HG03175 (cell line): ENCODE results near the gene YTHDC2.

Experiments
- ATAC-seq: cut with Tn5 transposase; IDR thresholded peaks from one replicate; pipeline ENCODE4 v1.9.1; 2021; ENCODE audit warnings: mild to moderate bottlenecking, moderate library complexity; ENCODE audit not compliant: unreplicated experiment

The YTHDC2 gene

GRCh38 chr5:113519412-113519811, 5.9 kb downstream of the YTHDC2 start:
- ATAC-seq = no peak

- peak; percentile 75 for ATAC-seq
Observed at GRCh38 chr5:113520429-113520828, 6.9 kb downstream of the YTHDC2 start.

- no peak for ATAC-seq
Observed at GRCh38 chr5:113520899-113521298, 7.4 kb downstream of the YTHDC2 start.

GRCh38 chr5:113523168-113523567, 9.7 kb downstream of the YTHDC2 start:
- no peak for ATAC-seq

DNA sequence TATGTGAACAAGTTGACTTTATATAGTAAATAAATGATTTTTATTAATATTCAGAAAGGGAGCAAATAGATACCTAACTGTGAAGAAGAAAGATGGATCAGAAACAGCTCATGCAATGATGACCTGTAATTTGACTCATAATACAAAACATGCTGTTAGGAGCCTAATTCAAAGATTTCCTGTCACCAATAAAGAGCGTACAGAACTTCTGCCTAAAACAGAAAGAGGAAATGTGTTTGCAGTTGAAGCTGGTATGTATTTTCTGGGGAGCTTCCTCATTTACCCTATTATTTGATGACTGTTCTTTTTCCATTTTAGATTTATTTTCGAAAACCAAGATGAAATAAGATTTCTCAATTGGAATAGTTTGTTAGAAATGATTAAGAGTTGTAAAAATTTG, 11.4 kb downstream of the YTHDC2 start:
- peak; percentile 59 for ATAC-seq

DNA sequence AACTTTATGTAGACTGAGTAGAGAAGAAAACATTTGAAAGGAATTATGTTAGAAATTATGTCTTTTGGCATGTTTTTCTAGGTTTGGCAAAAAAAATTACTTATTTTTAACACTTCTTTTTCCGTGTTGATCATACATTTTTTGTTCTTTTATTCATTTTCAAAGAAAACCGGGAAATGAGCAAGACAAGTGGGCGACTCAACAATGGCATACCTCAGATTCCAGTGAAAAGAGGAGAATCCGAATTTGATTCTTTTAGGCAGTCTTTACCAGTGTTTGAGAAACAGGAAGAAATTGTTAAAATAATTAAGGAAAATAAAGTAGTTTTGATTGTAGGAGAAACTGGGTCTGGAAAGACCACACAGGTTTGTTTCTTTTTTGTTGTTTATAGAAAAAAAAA, 12.9 kb downstream of the YTHDC2 start:
- no peak for ATAC-seq

DNA sequence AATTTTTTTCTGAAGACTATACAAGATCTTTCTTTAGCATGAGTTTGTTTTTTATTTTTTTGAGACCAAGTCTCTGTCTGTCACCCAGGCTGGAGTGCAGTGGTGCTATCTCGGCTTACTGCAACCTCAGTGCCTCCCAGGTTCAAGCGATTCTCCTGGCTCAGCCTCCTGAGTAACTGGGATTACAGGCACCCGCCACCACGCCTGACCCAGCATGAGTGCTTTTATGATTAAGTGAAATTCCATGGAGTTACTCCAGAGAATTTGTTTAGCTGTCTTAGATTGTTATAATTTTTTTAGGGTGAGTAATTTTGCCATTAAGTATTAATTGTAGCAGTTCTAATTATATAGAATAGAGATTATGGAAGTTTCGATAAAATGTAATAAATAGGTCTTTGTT, 14.3 kb downstream of the YTHDC2 start:
- no peak for ATAC-seq

GRCh38 chr5:113531481-113532159, 18.1 kb downstream of the YTHDC2 start:
- no peak for ATAC-seq

- no peak for ATAC-seq
Observed at GRCh38 chr5:113538313-113538712, 24.8 kb downstream of the YTHDC2 start.

DNA sequence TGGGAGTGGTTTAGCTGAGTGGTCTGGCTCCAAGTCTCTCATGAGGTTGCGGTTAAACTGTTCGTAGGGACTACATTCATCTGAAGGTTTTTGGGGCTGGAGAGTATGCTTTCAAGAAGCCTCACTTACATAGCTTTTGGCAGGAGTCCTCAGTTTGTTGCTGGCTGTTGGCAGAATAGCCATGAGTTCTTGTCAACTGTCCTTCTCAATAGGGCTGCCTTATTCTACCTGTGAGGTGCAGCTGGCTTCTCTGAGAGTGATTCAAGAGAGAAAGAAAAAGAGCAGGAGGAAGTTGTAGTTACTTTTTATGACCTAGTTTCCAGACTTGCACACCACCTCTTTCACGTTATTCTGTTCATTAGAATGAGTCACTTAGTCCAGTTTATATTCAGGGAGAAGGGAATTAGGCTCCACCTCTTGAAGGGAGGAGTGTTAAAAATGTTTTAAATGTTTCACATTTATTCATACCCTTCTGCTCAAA, 33.2 kb downstream of the YTHDC2 start:
- ATAC-seq = no peak

DNA sequence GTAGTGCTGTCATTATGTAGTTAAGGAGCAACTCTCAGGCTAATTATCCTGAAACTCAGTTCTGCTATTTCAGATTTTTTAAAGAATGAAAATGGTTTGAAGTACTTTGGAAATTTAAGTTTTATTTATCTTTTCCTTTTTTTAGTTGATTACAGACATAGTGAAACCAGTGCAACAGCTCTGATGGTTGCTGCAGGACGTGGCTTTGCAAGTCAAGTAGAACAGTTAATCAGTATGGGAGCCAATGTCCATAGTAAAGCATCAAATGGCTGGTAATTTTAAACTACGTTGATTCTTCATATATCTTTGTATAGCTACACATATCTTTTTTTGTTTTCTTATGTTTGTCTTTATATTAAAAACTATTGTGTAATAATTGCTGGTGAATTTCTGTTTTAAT, 34.9 kb downstream of the YTHDC2 start:
- ATAC-seq = peak; percentile 90

DNA sequence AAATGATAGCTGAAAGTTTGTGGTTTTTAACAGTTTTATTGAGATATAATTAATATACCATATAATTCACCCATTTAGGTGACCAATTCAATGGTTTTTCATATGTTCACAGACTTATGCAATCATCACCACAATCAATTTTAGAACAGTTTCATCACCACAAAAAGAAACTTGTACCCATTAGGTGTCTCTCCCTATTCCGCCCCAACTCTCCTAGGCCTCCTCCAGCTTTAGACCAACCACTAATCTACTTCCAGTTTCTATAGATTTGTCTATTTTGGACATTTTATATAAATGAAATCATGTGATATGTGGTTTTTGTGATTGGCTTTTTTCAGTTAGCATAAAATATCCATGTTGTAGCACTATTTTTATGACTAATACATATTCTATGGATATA, 38.6 kb downstream of the YTHDC2 start:
- no peak for ATAC-seq

GRCh38 chr5:113552620-113553019, 39.1 kb downstream of the YTHDC2 start:
- no peak for ATAC-seq

GRCh38 chr5:113562828-113563400, 49.4 kb downstream of the YTHDC2 start:
- ATAC-seq = no peak

- ATAC-seq = no peak
Observed at GRCh38 chr5:113569396-113569795, 55.9 kb downstream of the YTHDC2 start.

DNA sequence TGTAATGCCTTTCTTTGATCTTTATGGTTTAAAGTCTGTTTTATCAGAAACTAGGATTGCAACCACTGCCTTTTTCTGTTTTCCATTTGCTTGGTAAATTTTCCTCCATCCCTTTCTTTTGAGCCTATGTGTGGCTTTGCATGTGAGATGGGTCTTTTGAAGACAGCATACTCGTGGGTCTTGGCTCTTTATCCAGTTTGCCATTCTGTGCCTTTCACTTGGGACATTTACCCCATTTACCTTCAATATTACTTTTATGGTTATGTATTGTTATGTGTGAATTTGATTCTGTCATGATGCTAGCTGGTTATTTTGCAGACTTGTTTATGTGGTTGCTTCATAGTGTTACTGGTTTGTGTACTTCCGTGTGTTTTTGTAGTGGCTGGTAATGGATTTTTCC, 59.2 kb downstream of the YTHDC2 start:
- no peak for ATAC-seq

- no peak for ATAC-seq
Observed at GRCh38 chr5:113574417-113574816, 60.9 kb downstream of the YTHDC2 start.

DNA sequence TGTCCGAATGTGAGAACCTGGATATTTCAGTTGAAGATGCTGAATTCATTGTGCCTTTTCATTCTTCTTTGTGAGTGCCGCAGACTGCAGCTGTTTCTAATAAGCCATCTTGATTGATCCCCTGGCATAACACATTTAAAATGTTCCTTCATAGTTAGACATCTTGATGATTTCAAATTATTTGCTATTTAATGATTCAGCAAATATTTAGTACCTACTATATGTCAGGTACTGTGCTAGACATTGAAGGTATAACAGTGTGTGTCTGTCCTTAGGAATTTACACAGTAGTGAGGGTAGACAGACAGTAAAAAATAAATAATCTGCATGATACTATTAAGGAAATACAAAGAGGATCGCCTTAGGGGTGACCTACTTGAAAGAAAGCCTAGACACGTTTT, 61.6 kb downstream of the YTHDC2 start:
- no peak for ATAC-seq

GRCh38 chr5:113578091-113578490, 64.6 kb downstream of the YTHDC2 start:
- no peak for ATAC-seq

DNA sequence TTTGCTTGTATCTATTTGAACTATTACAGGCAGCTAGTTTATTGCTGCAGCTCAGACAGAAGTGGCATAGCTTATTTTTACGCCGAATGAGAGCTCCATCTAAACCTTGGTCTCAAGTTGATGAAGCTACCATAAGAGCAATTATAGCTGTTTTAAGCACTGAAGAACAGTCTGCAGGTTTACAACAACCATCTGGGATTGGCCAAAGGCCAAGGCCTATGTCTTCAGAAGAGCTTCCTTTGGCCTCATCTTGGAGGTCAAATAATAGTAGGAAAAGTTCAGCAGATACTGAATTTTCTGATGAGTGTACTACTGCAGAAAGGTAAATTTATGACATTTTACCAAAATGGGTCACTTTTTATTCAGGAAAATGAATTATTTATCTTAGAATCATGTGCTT, 67.9 kb downstream of the YTHDC2 start:
- no peak for ATAC-seq

DNA sequence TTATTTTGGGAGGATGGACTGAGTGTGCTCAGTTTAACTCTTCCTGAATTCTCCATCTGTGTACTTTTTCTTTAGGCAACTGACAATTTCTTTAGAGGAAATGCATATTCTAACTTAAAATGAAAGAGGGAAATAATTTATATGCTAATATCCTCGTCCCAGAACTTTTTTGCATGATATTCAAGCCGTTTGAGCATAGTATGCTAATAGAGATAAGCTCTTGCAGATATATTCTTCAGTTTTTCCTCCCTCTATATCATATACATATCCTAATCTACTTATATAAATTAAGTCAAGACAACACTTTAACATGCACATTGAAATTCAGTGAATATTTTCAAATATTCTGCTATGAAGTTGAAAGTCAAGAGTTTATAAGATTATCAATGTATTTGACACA, 84.7 kb downstream of the YTHDC2 start:
- no peak for ATAC-seq

DNA sequence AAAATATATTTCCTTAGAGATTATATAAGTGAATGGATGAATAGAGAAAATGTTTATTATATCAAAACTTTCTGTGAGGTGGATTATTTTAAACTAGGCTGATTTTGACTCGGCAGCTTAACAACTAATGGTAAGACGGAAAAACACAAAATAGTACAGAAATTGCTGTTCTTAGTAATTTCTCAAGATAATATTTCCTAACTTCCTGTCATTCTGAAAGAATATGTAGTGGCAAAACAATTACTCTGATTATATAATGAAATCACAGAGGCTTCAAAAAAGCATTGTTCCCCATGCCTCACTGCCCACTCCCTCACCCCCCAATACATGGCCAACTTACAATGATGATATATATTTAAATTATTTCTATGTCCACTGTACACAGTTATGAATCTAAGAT, 85.4 kb downstream of the YTHDC2 start:
- ATAC-seq = no peak
